Measurements from ENCODE around the gene NBPF15.
"Not testable (repeated sequence)": the region's sequence is repeated elsewhere in the genome, so short reads cannot be mapped to it uniquely, and the experiment has no call there.

- not testable (repeated sequence) for TF ChIP-seq CTCF (IDR thresholded peaks at IDR 0.05; ENCODE audit: poor library complexity); EZH2 (IDR thresholded peaks at IDR 0.05; ENCODE audit: borderline replicate concordance)
These were observed 35.0 kb upstream of the NBPF15 start for GRCh38 chr1:144496429-144496828.

Measured in hepatocyte (in vitro differentiated cells).